GM15510 (cell line): Measurements from ENCODE around the gene NFIB.

Experiments used
- POLR2A ChIP-seq: IDR thresholded peaks from 3 replicates; pipeline ENCODE4 v1.6.1; 2011; ENCODE audit warnings: borderline replicate concordance; ENCODE audit not compliant: insufficient read length; ENCODE audit errors: extremely low read depth

The NFIB gene

GRCh38 chr9:14221119-14221518 is 92.8 kb downstream of the NFIB start:
- no peak for TF ChIP-seq POLR2A

- no peak for TF ChIP-seq POLR2A
Observed at GRCh38 chr9:14220256-14220655, 93.7 kb downstream of the NFIB start.

- TF ChIP-seq POLR2A = no peak
Observed at GRCh38 chr9:14219850-14220249, 94.1 kb downstream of the NFIB start.

- TF ChIP-seq POLR2A = no peak
Observed at GRCh38 chr9:14218253-14218652, 95.7 kb downstream of the NFIB start.

- no peak for TF ChIP-seq POLR2A
Observed at GRCh38 chr9:14216612-14217194, 97.2 kb downstream of the NFIB start.

GRCh38 chr9:14215614-14216013 is 98.3 kb downstream of the NFIB start:
- no peak for TF ChIP-seq POLR2A

GRCh38 chr9:14214693-14215092 is 99.2 kb downstream of the NFIB start:
- TF ChIP-seq POLR2A = no peak

GRCh38 chr9:14214065-14214684 is 99.8 kb downstream of the NFIB start:
- TF ChIP-seq POLR2A = no peak

- no peak for TF ChIP-seq POLR2A
Observed at GRCh38 chr9:14213504-14213903, 100.4 kb downstream of the NFIB start.

GRCh38 chr9:14212697-14213420 is 101.1 kb downstream of the NFIB start:
- TF ChIP-seq POLR2A = no peak

GRCh38 chr9:14212077-14212476 is 101.9 kb downstream of the NFIB start:
- no peak for TF ChIP-seq POLR2A

- TF ChIP-seq POLR2A = no peak
Observed at GRCh38 chr9:14211564-14211963, 102.4 kb downstream of the NFIB start.

- no peak for TF ChIP-seq POLR2A
Observed at GRCh38 chr9:14210428-14210827, 103.5 kb downstream of the NFIB start.

GRCh38 chr9:14209399-14210345 is 104.3 kb downstream of the NFIB start:
- no peak for TF ChIP-seq POLR2A
